Liver (tissue), 9 donors: ENCODE results near the gene NUCKS1. TPM values are rescaled to one million over a fixed set of nuclear protein-coding genes. Genes with fewer than 3 reads are reported as not detected.

ENCODE experiments used
- DNase-seq: peaks from one replicate; pipeline ENCODE4 v3.0.0-alpha.2; 2017; ENCODE audit warnings: low spot score
- H3K27ac ChIP-seq, 2 donors: one replicate each; pipeline ENCODE4 v1.7.0; 2013; ENCODE audit warnings: inconsistent platforms in 2 of 2, low read length in 2 of 2, control low read depth in 1 of 2, low read depth in 1 of 2, mild to moderate bottlenecking in 1 of 2
- H3K27me3 ChIP-seq, 4 donors: one replicate each; pipeline versions ENCODE4 v1.6.1 to v1.7.0; 2013; ENCODE audit warnings: low read length in 3 of 4, inconsistent platforms in 1 of 4, mild to moderate bottlenecking in 1 of 4, moderate library complexity in 1 of 4; ENCODE audit not compliant: control insufficient read depth in 4 of 4, insufficient read depth in 4 of 4
- H3K36me3 ChIP-seq, 4 donors: one replicate each; pipeline versions ENCODE4 v1.6.1 to v1.7.0; 2013; ENCODE audit warnings: low read length in 3 of 4, mild to moderate bottlenecking in 3 of 4, low read depth in 1 of 4, moderate library complexity in 1 of 4; ENCODE audit not compliant: control insufficient read depth in 4 of 4, insufficient read depth in 3 of 4
- H3K4me1 ChIP-seq, 4 donors: one replicate each; pipeline versions ENCODE4 v1.6.1 to v1.7.0; 2013; ENCODE audit warnings: low read length in 3 of 4, mild to moderate bottlenecking in 3 of 4, moderate library complexity in 1 of 4; ENCODE audit not compliant: control insufficient read depth in 4 of 4, insufficient read depth in 4 of 4
- H3K4me3 ChIP-seq, 3 donors: one replicate each; pipeline versions ENCODE4 v1.6.1 to v1.7.0; 2013; ENCODE audit warnings: low read length in 3 of 3, control low read depth in 1 of 3, low read depth in 1 of 3, mild to moderate bottlenecking in 1 of 3
- H3K9ac ChIP-seq, 2 donors: one replicate each; pipeline ENCODE4 v1.7.0; 2013; ENCODE audit warnings: low read length in 2 of 2, mild to moderate bottlenecking in 2 of 2, moderate library complexity in 2 of 2, control low read depth in 1 of 2, low read depth in 1 of 2
- H3K9me3 ChIP-seq, 4 donors: one replicate each; pipeline versions ENCODE4 v1.6.1 to v1.7.0; 2013; ENCODE audit warnings: low read length in 3 of 4; ENCODE audit not compliant: control insufficient read depth in 4 of 4
- EGR1 ChIP-seq, 2 donors: IDR thresholded peaks; 2 replicates each; pipeline ENCODE4 v1.6.1; 2016 to 2018; ENCODE audit warnings: antibody characterized with exemption in 2 of 2, low read depth in 2 of 2
- FOXA2 ChIP-seq: IDR thresholded peaks from 2 replicates; pipeline ENCODE4 v1.6.1; 2016; ENCODE audit warnings: antibody characterized with exemption
- GABPA ChIP-seq, 2 donors: IDR thresholded peaks in 1 of 2; conservative IDR thresholded peaks in 1 of 2; 2 replicates each; pipeline ENCODE4 v1.6.1; 2016; ENCODE audit warnings: antibody characterized with exemption in 2 of 2, mild to moderate bottlenecking in 1 of 2, moderate library complexity in 1 of 2
- HNF4G ChIP-seq: IDR thresholded peaks from 2 replicates; pipeline ENCODE4 v1.6.1; 2016; ENCODE audit warnings: antibody characterized with exemption
- JUND ChIP-seq, 2 donors: IDR thresholded peaks; 2 replicates each; pipeline ENCODE4 v1.6.1; 2016; ENCODE audit warnings: antibody characterized with exemption in 2 of 2
- NR2F2 ChIP-seq: IDR thresholded peaks from 2 replicates; pipeline ENCODE4 v1.6.1; 2016; ENCODE audit warnings: antibody characterized with exemption
- RAD21 ChIP-seq, 2 donors: IDR thresholded peaks; 2 replicates each; pipeline ENCODE4 v1.6.1; 2016; ENCODE audit warnings: antibody characterized with exemption in 2 of 2, mild to moderate bottlenecking in 2 of 2
- RXRA ChIP-seq, 2 donors: IDR thresholded peaks; 2 replicates each; pipeline ENCODE4 v1.6.1; 2017 to 2018; ENCODE audit warnings: antibody characterized with exemption in 2 of 2, mild to moderate bottlenecking in 1 of 2
- SP1 ChIP-seq: IDR thresholded peaks from 2 replicates; pipeline ENCODE4 v1.6.1; 2018; ENCODE audit warnings: antibody characterized with exemption, mild to moderate bottlenecking
- TAF1 ChIP-seq: conservative IDR thresholded peaks from 2 replicates; pipeline ENCODE4 v1.6.1; 2016; ENCODE audit warnings: antibody characterized with exemption, mild to moderate bottlenecking
- YY1 ChIP-seq: IDR thresholded peaks from 2 replicates; pipeline ENCODE4 v1.6.1; 2016; ENCODE audit warnings: antibody characterized with exemption, mild to moderate bottlenecking
- WGBS: extraction: QIAGEN DNeasy Blood & Tissue Kit; methylation state at CpG from one replicate; pipeline ENCODE4 v1.1.7; 2013; 5-methylcytosine and 5-hydroxymethylcytosine counted together
- polyA plus RNA-seq, 2 donors: library from polyadenylated mRNA; stranded (reverse) in 1 of 2; unstranded in 1 of 2; fragments of 200-250 nt in 1 of 2; fragments of >200 nt in 1 of 2; fragmentation: Nextera tagmentation in 1 of 2; extraction: Ambion mirVana in 1 of 2; gene quantifications; one replicate each; pipeline versions ENCODE4 v1.2.1 to v1.2.3, GENCODE V29; 2013 to 2015
- total RNA-seq, 2 donors: library from RNA; depleted of rRNA; stranded (reverse); fragments of >200 nt; gene quantifications; one replicate each; pipeline ENCODE4 v1.2.3, GENCODE V29; 2014
- TF ChIP-seq, protein P1 (sequence below): fragments of 150-350 bp; IDR thresholded peaks from 2 replicates; pipeline ENCODE4 v1.5.1; 2017; ENCODE audit warnings: improper control_type of control experiment, low read depth, low read length; ENCODE audit not compliant: missing input control
- TF ChIP-seq, protein P2 (sequence below): IDR thresholded peaks from 2 replicates; pipeline ENCODE4 v1.6.1; 2016; ENCODE audit warnings: antibody characterized with exemption
- donor health status: healthy.
- donor health status: healthy.
- donor health status: healthy.
- donor health status: healthy.
- donor health status: healthy.

The NUCKS1 gene
- total and polyA plus RNA-seq, 4 donors: 27.0 to 86.1 (median 42.6) TPM

- H3K27me3 ChIP-seq: no peaks in the 10 kb centered on the region
- H3K27ac ChIP-seq: no peak overlapping the region
- 90% methylated on average over 8 of the region's 8 CpGs for WGBS
- peaks cover 0 to 6% (median 4%) of the 10 kb centered on the region in 4 donors for H3K4me1 ChIP-seq
- no peak for TF ChIP-seq SP1
- TF ChIP-seq RXRA (IDR thresholded peaks at IDR 0.05): no peak
- TF ChIP-seq GABPA (IDR thresholded peaks at IDR 0.05 in 1 of 2, conservative IDR thresholded peaks at IDR 0.05 in 1 of 2): no peak
- no peak for TF ChIP-seq JUND (IDR thresholded peaks at IDR 0.05)
- no peak for TF ChIP-seq RAD21 (IDR thresholded peaks at IDR 0.05)
- no peak for TF ChIP-seq TAF1
- TF ChIP-seq, protein P1, sequence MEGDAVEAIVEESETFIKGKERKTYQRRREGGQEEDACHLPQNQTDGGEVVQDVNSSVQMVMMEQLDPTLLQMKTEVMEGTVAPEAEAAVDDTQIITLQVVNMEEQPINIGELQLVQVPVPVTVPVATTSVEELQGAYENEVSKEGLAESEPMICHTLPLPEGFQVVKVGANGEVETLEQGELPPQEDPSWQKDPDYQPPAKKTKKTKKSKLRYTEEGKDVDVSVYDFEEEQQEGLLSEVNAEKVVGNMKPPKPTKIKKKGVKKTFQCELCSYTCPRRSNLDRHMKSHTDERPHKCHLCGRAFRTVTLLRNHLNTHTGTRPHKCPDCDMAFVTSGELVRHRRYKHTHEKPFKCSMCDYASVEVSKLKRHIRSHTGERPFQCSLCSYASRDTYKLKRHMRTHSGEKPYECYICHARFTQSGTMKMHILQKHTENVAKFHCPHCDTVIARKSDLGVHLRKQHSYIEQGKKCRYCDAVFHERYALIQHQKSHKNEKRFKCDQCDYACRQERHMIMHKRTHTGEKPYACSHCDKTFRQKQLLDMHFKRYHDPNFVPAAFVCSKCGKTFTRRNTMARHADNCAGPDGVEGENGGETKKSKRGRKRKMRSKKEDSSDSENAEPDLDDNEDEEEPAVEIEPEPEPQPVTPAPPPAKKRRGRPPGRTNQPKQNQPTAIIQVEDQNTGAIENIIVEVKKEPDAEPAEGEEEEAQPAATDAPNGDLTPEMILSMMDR: no peak
- H3K9ac ChIP-seq: no peak overlapping the region
- no peak overlapping the region for H3K4me3 ChIP-seq
- no peaks in the 10 kb centered on the region for H3K9me3 ChIP-seq
- H3K36me3 ChIP-seq: peaks cover 0 to 9% (median 4%) of the 10 kb centered on the region in 4 donors
- no peak for DNase-seq
These were observed 19.8 kb upstream of the NUCKS1 start for GRCh38 chr1:205769641-205770365.

GRCh38 chr1:205767248-205767647 lies 17.3 kb upstream of the NUCKS1 start:
- Histone ChIP-seq H3K27ac (no peak overlapping the region), H3K9ac (no peak overlapping the region), H3K4me1 (no peaks in the 10 kb centered on the region), H3K9me3 (no peaks in the 10 kb centered on the region), H3K4me3 (no peak overlapping the region), H3K27me3 (no peaks in the 10 kb centered on the region), H3K36me3 (peaks cover 0 to 9% (median 4%) of the 10 kb centered on the region in 4 donors)
- TF ChIP-seq EGR1 (IDR thresholded peaks at IDR 0.05; ENCODE audit: low read depth in 2 of 2): no peak
- no peak for DNase-seq
- WGBS: 71% methylated on average over 3 of the region's 3 CpGs

- 72% methylated on average over 3 of the region's 3 CpGs for WGBS
- Histone ChIP-seq H3K27me3 (no peaks in the 10 kb centered on the region), H3K36me3 (peaks cover 0 to 9% (median 4%) of the 10 kb centered on the region in 4 donors), H3K27ac (no peak overlapping the region), H3K4me3 (no peak overlapping the region), H3K4me1 (no peaks in the 10 kb centered on the region), H3K9me3 (no peaks in the 10 kb centered on the region), H3K9ac (no peak overlapping the region)
- TF ChIP-seq, protein P2, sequence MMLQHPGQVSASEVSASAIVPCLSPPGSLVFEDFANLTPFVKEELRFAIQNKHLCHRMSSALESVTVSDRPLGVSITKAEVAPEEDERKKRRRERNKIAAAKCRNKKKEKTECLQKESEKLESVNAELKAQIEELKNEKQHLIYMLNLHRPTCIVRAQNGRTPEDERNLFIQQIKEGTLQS: no peak
- TF ChIP-seq RXRA (IDR thresholded peaks at IDR 0.05): no peak
- DNase-seq: no peak
These were observed 16.6 kb upstream of the NUCKS1 start for GRCh38 chr1:205766570-205766969.

GRCh38 chr1:205766038-205766437 lies 16.1 kb upstream of the NUCKS1 start:
- TF ChIP-seq EGR1 (IDR thresholded peaks at IDR 0.05; ENCODE audit: low read depth in 2 of 2) (no peak), NR2F2 (no peak), HNF4G (no peak), FOXA2 (no peak), YY1 (no peak)
- TF ChIP-seq, protein P2: no peak
- TF ChIP-seq, protein P1: no peak
- no peak for DNase-seq
- H3K4me3 ChIP-seq: no peak overlapping the region
- no peak overlapping the region for H3K9ac ChIP-seq
- no peaks in the 10 kb centered on the region for H3K27me3 ChIP-seq
- no peaks in the 10 kb centered on the region for H3K9me3 ChIP-seq
- H3K27ac ChIP-seq: no peak overlapping the region
- peaks cover 0 to 9% (median 4%) of the 10 kb centered on the region in 4 donors for H3K36me3 ChIP-seq
- 77% methylated on average over 5 of the region's 5 CpGs for WGBS
- H3K4me1 ChIP-seq: no peaks in the 10 kb centered on the region
